Neutrophil (primary cell): ENCODE measurements around the gene TRIM23.

Experiments used
- H3K27ac ChIP-seq: fragments of 200-600 bp; sonication (generic); 2 replicates; pipeline ENCODE4 v1.5.1; 2016; ENCODE audit warnings: mild to moderate bottlenecking, moderate library complexity
- H3K27me3 ChIP-seq: fragments of 200-600 bp; sonication (generic); 2 replicates; pipeline ENCODE4 v1.6.0; 2016; ENCODE audit warnings: mild to moderate bottlenecking
- H3K36me3 ChIP-seq: fragments of 200-600 bp; sonication (generic); 2 replicates; pipeline ENCODE4 v1.5.1; 2017
- H3K4me1 ChIP-seq, 2 experiments: fragments of 200-600 bp in 1 of 2; sonication (generic) in 1 of 2; 1 replicate in 1 of 2; 2 replicates in 1 of 2; pipeline versions ENCODE4 v1.5.1 to v1.6.1; 2013 to 2016; ENCODE audit warnings: low read depth in 1 of 2, low read length in 1 of 2, mild to moderate bottlenecking in 1 of 2, moderate library complexity in 1 of 2; ENCODE audit not compliant: control insufficient read depth in 1 of 2, insufficient read depth in 1 of 2
- H3K4me3 ChIP-seq, 2 experiments: fragments of 200-600 bp in 1 of 2; sonication (generic) in 1 of 2; 1 replicate in 1 of 2; 2 replicates in 1 of 2; pipeline ENCODE4 v1.5.1; 2013 to 2016; ENCODE audit warnings: low read depth in 1 of 2, low read length in 1 of 2, mild to moderate bottlenecking in 1 of 2, moderate library complexity in 1 of 2
- H3K9me3 ChIP-seq: fragments of 200-600 bp; sonication (generic); 2 replicates; pipeline ENCODE4 v1.5.1; 2016
- TF ChIP-seq, protein P1 (sequence below): fragments of 200-600 bp; sonication (generic); IDR thresholded peaks from 2 replicates; pipeline ENCODE4 v1.5.1; 2016; ENCODE audit warnings: antibody characterized with exemption

Gene TRIM23

DNA sequence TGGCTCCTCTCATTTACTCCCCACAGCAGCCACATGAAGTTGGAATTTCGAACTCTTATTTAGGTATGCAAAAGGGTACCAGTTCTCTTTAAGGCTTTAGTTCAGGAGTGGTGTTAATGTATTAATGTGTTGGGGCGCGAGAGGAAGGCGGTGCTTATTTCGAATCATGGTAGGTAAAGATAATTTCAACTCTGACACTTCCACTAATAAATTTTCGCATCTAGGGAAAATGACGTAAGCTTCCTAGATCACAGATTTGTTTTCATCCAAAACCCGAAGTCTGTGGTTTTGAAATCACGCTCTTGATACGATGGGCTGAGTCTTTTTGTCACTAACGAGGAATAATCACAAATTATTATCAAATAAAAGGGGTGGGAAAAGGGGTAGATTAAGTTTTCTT, 60.4 kb downstream of the TRIM23 start:
- Histone ChIP-seq H3K36me3 (no peaks in the 10 kb centered on the region), H3K4me3 (peak overlapping the region; percentile 82), H3K9me3 (no peaks in the 10 kb centered on the region), H3K4me1 (peaks cover 17 to 33% of the 10 kb centered on the region in 2 experiments), H3K27me3 (no peaks in the 10 kb centered on the region), H3K27ac (peak overlapping the region; percentile 95)
- TF ChIP-seq, protein P1, sequence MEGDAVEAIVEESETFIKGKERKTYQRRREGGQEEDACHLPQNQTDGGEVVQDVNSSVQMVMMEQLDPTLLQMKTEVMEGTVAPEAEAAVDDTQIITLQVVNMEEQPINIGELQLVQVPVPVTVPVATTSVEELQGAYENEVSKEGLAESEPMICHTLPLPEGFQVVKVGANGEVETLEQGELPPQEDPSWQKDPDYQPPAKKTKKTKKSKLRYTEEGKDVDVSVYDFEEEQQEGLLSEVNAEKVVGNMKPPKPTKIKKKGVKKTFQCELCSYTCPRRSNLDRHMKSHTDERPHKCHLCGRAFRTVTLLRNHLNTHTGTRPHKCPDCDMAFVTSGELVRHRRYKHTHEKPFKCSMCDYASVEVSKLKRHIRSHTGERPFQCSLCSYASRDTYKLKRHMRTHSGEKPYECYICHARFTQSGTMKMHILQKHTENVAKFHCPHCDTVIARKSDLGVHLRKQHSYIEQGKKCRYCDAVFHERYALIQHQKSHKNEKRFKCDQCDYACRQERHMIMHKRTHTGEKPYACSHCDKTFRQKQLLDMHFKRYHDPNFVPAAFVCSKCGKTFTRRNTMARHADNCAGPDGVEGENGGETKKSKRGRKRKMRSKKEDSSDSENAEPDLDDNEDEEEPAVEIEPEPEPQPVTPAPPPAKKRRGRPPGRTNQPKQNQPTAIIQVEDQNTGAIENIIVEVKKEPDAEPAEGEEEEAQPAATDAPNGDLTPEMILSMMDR: no peak

DNA sequence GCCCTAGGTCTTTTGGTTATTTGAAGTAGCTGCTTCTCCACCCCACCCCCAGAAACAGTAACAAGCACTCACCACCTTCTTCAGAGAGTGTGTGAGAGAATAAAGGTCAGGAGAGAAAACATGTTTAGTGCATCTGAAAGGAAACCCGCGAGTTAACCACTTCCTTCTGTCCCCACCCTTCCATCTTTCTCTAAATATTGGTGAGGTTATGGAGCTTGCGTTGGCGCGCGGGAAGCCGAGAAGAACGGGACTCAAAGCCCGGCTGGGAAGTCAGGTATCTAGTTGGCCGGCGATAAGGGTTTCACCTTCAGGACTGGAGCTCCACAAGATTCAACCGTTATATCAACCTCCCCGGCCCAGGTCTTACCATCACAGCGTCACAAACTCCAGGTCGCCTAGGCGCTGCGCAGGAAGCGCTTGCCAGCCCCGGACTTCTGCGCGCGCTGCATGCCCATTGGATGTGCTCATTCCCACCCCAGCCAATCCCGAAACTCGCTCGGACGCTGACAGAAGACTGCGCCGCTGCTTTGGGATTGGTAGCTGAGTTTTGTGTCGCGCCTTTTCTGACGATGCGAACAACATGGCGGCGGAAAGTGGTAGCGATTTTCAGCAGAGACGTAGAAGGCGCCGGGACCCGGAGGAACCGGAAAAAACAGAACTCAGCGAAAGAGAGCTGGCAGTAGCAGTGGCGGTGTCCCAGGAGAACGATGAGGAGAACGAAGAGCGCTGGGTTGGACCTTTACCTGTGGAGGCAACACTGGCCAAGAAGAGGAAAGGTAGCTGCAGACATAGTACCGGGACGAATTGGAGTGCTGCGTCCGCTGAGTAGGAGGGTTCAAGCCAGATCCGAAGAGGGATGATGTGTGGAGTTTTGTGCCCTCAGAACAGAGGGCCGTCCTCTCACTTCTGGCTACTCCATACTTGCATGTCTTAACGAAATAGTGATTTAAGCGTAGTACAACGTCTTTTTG, 61.1 kb downstream of the TRIM23 start, which contains the start of the genes CENPK and PPWD1:
TSS of gene CENPK (minus strand) at position 438 of the 971 bp plus-strand sequence. CDS start 8,261 bp downstream, outside the sequence.
TSS of gene PPWD1 (plus strand) at position 566 of the 971 bp plus-strand sequence. CDS start at position 581, 15 bp downstream.
- H3K27ac ChIP-seq: peak within 1 kb of the TSS; percentile 95
- H3K36me3 ChIP-seq: no peaks in the 10 kb centered on the region
- peaks cover 17 to 33% of the 10 kb centered on the region in 2 experiments for H3K4me1 ChIP-seq
- H3K9me3 ChIP-seq: no peaks in the 10 kb centered on the region
- H3K4me3 ChIP-seq: peak within 1 kb of the TSS; percentile 82
- H3K27me3 ChIP-seq: no peaks in the 10 kb centered on the region
- TF ChIP-seq, protein P1: peak; percentile 31

DNA sequence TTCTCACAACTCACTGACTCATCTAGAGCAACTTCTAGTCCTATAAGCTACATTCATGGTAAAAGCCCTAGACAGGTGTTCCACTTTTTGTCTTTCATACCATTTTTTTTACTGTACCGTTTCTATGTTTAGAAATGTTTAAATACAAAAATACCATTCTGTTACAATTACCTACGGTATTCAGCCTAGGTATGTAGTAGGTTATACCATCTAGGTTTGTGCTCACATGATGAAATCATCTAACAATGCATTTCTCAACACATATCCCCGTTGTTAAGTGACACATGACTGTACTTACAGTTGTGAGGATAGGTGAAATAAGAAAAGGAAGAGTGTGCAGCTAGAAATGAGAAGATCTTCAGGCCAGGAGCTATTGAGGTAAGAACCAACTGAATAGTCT, 67.4 kb downstream of the TRIM23 start:
- no peaks in the 10 kb centered on the region for H3K27me3 ChIP-seq
- H3K27ac ChIP-seq: no peak overlapping the region
- no peak overlapping the region for H3K4me3 ChIP-seq
- H3K36me3 ChIP-seq: peaks cover 7% of the 10 kb centered on the region
- TF ChIP-seq, protein P1: no peak
- H3K9me3 ChIP-seq: no peaks in the 10 kb centered on the region
- H3K4me1 ChIP-seq: peaks cover 0 to under 1% of the 10 kb centered on the region in 2 experiments

DNA sequence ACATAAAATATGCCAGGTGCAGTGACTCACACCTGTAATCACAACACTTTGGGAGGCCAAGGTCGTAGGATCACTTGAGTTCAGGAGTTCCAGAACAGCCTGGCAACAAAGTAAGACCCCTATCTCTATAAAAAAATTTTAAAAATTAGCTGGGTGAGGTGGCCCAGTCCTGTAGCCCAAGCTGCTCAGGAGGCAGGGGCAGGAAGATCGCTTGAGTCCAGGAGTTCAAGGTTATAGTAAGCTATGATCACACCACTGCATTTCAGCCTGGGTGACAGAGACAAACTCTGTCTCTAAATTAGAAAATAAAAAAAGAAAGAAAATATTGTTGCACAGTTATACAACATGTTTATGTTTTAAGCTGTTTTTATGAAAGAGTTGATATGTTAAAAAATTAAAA, 68.0 kb downstream of the TRIM23 start:
- peaks cover 7% of the 10 kb centered on the region for H3K36me3 ChIP-seq
- H3K27me3 ChIP-seq: no peaks in the 10 kb centered on the region
- no peaks in the 10 kb centered on the region for H3K4me1 ChIP-seq
- TF ChIP-seq, protein P1: no peak
- no peaks in the 10 kb centered on the region for H3K9me3 ChIP-seq
- no peak overlapping the region for H3K27ac ChIP-seq
- H3K4me3 ChIP-seq: no peak overlapping the region

DNA sequence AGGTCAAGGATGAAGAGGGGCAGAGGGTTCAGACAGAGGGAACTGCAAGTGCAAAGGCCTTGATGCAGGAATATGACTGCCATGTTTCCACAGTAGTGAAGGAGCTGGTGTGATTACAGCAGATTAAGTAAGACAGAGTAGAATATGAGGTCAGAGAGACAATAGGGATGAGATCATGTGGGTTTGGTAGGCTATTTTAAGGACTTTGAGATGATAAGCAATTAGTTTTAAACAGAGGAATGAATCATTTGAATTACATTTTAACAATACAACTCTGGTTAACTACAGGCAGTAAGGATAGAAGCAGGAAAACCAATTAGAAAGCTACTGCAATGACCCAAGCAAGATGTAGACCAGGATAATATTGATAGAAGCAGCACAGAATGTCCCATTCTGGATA, 68.8 kb downstream of the TRIM23 start:
- TF ChIP-seq, protein P1: no peak
- H3K4me1 ChIP-seq: no peaks in the 10 kb centered on the region
- H3K36me3 ChIP-seq: peaks cover 7% of the 10 kb centered on the region
- no peak overlapping the region for H3K27ac ChIP-seq
- no peak overlapping the region for H3K4me3 ChIP-seq
- no peaks in the 10 kb centered on the region for H3K27me3 ChIP-seq
- no peaks in the 10 kb centered on the region for H3K9me3 ChIP-seq
